ENCODE measurements around the gene KCNMB4. TPM values are rescaled to one million over a fixed set of nuclear protein-coding genes. Genes with fewer than 3 reads are reported as not detected.

The KCNMB4 gene
- total and polyA plus RNA-seq, 2 of the 4 experiments (the other 2 are of a cell fraction), result 0.90 to 1.1 TPM

DNA sequence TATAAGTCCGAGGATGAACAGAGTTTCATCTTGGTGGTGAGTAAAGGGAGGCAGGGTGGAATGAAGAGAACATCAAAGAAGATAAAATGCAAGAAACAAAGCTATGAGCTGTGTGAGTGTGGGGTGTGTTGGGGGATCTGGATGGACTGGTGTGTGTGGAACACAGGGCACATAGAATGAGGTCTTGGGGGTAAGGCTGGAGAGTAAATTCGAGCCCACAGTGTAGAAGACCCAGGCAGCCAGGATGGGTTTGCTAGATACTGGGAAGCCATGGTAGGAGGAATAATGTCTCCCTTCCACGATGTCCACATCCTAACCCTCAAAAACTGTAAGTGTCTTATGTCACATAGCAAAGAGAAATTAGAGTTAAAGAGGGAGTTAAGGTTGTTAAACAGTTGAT is 6.8 kb downstream of the KCNMB4 start:
- no peak overlapping the region for H3K56ac ChIP-seq (ENCODE audit: extremely low read depth, insufficient read depth, low read length)
- dilution Hi-C loops (cut with HindIII; ENCODE audit: low sequenced_read_pairs, unreplicated experiment) (no loop called here), in situ Hi-C loops (cut with MboI; ENCODE audit: low sequenced_read_pairs) (no loop called here), intact Hi-C loops (cut with micrococcal nuclease) (no loop called here)
- WGBS, 2 experiments (ENCODE audit: extremely low coverage in 2 of 2, insufficient read length in 1 of 2), result 100% methylated on average over 1 of the region's 3 CpGs; no CpG with 5 or more reads in 1 of the 2 experiments
- no peak overlapping the region for H3K23ac ChIP-seq (ENCODE audit: low read depth, low read length)
- H2BK20ac ChIP-seq (ENCODE audit: low read depth, low read length), result no peak overlapping the region
- H3K9me1 ChIP-seq (ENCODE audit: insufficient read depth, low read length), result no peaks in the 10 kb centered on the region
- H3K14ac ChIP-seq (replicated peaks; ENCODE audit: low read depth, low read length), result no peak overlapping the region
- H3K36me3 ChIP-seq (ENCODE audit: control insufficient read depth, insufficient read depth, low read length), result no peaks in the 10 kb centered on the region
- H3K79me1 ChIP-seq (ENCODE audit: low read depth in 1 of 2, low read length in 2 of 2), result no peaks in the 10 kb centered on the region
- no peak overlapping the region for H3K4ac ChIP-seq (ENCODE audit: low read depth, low read length)
- H2BK15ac ChIP-seq (ENCODE audit: low read depth, low read length), result no peak overlapping the region
- no peaks in the 10 kb centered on the region for H4K20me1 ChIP-seq (ENCODE audit: insufficient read depth, low read length)
- H3K9ac ChIP-seq (ENCODE audit: low read depth, low read length), result no peak overlapping the region
- H2BK120ac ChIP-seq (ENCODE audit: low read depth, low read length), result no peak overlapping the region
- TF ChIP-seq MAZ (IDR thresholded peaks at IDR 0.05; ENCODE audit: borderline replicate concordance, low read depth, low read length) (no peak), NFE2L2 (IDR thresholded peaks at IDR 0.05; ENCODE audit: low read depth, low read length) (no peak), FOS (IDR thresholded peaks at IDR 0.05; ENCODE audit: low read depth, low read length) (no peak), POLR2A (IDR thresholded peaks at IDR 0.05; ENCODE audit: low read depth, low read length) (no peak), MAFK (IDR thresholded peaks at IDR 0.05; ENCODE audit: low read depth, low read length) (no peak), SMC3 (IDR thresholded peaks at IDR 0.05; ENCODE audit: low read depth, low read length) (no peak), MXI1 (IDR thresholded peaks at IDR 0.05; ENCODE audit: borderline replicate concordance, low read depth, low read length) (no peak), RAD21 (IDR thresholded peaks at IDR 0.05; ENCODE audit: low read length) (no peak), RCOR1 (IDR thresholded peaks at IDR 0.05; ENCODE audit: insufficient replicate concordance, low read length) (no peak), BHLHE40 (IDR thresholded peaks at IDR 0.05; ENCODE audit: low read depth, low read length) (no peak), CHD1 (IDR thresholded peaks at IDR 0.05; ENCODE audit: low read depth, low read length) (no peak)
- TF ChIP-seq, protein P1, sequence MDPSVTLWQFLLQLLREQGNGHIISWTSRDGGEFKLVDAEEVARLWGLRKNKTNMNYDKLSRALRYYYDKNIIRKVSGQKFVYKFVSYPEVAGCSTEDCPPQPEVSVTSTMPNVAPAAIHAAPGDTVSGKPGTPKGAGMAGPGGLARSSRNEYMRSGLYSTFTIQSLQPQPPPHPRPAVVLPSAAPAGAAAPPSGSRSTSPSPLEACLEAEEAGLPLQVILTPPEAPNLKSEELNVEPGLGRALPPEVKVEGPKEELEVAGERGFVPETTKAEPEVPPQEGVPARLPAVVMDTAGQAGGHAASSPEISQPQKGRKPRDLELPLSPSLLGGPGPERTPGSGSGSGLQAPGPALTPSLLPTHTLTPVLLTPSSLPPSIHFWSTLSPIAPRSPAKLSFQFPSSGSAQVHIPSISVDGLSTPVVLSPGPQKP (IDR thresholded peaks at IDR 0.05; ENCODE audit: borderline replicate concordance, low read depth, low read length), result no peak
- TF ChIP-seq, protein P2, sequence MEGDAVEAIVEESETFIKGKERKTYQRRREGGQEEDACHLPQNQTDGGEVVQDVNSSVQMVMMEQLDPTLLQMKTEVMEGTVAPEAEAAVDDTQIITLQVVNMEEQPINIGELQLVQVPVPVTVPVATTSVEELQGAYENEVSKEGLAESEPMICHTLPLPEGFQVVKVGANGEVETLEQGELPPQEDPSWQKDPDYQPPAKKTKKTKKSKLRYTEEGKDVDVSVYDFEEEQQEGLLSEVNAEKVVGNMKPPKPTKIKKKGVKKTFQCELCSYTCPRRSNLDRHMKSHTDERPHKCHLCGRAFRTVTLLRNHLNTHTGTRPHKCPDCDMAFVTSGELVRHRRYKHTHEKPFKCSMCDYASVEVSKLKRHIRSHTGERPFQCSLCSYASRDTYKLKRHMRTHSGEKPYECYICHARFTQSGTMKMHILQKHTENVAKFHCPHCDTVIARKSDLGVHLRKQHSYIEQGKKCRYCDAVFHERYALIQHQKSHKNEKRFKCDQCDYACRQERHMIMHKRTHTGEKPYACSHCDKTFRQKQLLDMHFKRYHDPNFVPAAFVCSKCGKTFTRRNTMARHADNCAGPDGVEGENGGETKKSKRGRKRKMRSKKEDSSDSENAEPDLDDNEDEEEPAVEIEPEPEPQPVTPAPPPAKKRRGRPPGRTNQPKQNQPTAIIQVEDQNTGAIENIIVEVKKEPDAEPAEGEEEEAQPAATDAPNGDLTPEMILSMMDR (conservative IDR thresholded peaks at IDR 0.05; ENCODE audit: low read depth, low read length), result no peak
- TF ChIP-seq, protein P3, sequence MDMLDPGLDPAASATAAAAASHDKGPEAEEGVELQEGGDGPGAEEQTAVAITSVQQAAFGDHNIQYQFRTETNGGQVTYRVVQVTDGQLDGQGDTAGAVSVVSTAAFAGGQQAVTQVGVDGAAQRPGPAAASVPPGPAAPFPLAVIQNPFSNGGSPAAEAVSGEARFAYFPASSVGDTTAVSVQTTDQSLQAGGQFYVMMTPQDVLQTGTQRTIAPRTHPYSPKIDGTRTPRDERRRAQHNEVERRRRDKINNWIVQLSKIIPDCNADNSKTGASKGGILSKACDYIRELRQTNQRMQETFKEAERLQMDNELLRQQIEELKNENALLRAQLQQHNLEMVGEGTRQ (IDR thresholded peaks at IDR 0.05; ENCODE audit: low read depth, low read length), result no peak
- POLR2A ChIA-PET (ENCODE audit: unreplicated experiment), result no interaction called here
- H3K18ac ChIP-seq (ENCODE audit: low read depth, low read length), result no peak overlapping the region
- H2BK5ac ChIP-seq (ENCODE audit: low read depth, low read length, poor library complexity, severe bottlenecking), result no peak overlapping the region
- no peak overlapping the region for H3K4me2 ChIP-seq (ENCODE audit: low read depth, low read length)
- no peaks in the 10 kb centered on the region for H3K27me3 ChIP-seq (ENCODE audit: control insufficient read depth, insufficient read depth, low read length)
- H4K5ac ChIP-seq (ENCODE audit: low read depth, low read length), result no peak overlapping the region
- H3K4me3 ChIP-seq (ENCODE audit: insufficient read depth, low read depth, low read length), result no peak overlapping the region
- H2AK5ac ChIP-seq (ENCODE audit: low read depth, low read length), result no peak overlapping the region
- DNase-seq (no peak), ATAC-seq (ENCODE audit: low read depth) (no peak)
- CTCF ChIA-PET, result no interaction called here
- no peak overlapping the region for H3K27ac ChIP-seq (ENCODE audit: insufficient read depth, low read length)
- no peaks in the 10 kb centered on the region for H3K4me1 ChIP-seq (ENCODE audit: control insufficient read depth, insufficient read depth, low read length)
- H4K8ac ChIP-seq (ENCODE audit: low read depth in 2 of 2, low read length in 2 of 2), result no peak overlapping the region
- no peak overlapping the region for H4K91ac ChIP-seq (ENCODE audit: insufficient read depth, low read depth, low read length)
- no peaks in the 10 kb centered on the region for H3K9me3 ChIP-seq (ENCODE audit: control insufficient read depth, insufficient read depth, low read length)
- H2AFZ ChIP-seq (replicated peaks; ENCODE audit: low read length, poor library complexity), result no peak overlapping the region
- no peak overlapping the region for H2AK9ac ChIP-seq (replicated peaks; ENCODE audit: low read depth, low read length, poor library complexity)
- no TSS peak for BruUV-seq (replicated peaks)
